Karpas-422 (cell line): Measurements from ENCODE around the gene TYW1. TPM values are rescaled to one million over a fixed set of nuclear protein-coding genes. Genes with fewer than 3 reads are reported as not detected.
"Not testable (repeated sequence)": the region's sequence is repeated elsewhere in the genome, so short reads cannot be mapped to it uniquely, and the experiment has no call there.

Experiments
- DNase-seq: peaks from one replicate; pipeline ENCODE4 v3.0.0-alpha.2; 2015
- H2AFZ ChIP-seq: fragments of 200-600 bp; sonication (generic); 2 replicates; pipeline ENCODE4 v1.6.1; 2014; ENCODE audit warnings: antibody characterized with exemption, low read length, mixed read lengths
- H3K27ac ChIP-seq: fragments of 200-600 bp; sonication (generic); 2 replicates; pipeline ENCODE4 v1.5.1; 2014; ENCODE audit warnings: mild to moderate bottlenecking, low read length, moderate library complexity
- H3K27me3 ChIP-seq: fragments of 200-600 bp; sonication (generic); 2 replicates; pipeline ENCODE4 v1.6.1; 2014; ENCODE audit warnings: low read length, mixed read lengths
- H3K36me3 ChIP-seq: fragments of 200-600 bp; sonication (generic); 2 replicates; pipeline ENCODE4 v1.6.1; 2014; ENCODE audit warnings: low read length, mixed read lengths; ENCODE audit not compliant: insufficient read depth
- H3K4me1 ChIP-seq: fragments of 200-600 bp; sonication (generic); 2 replicates; pipeline ENCODE4 v1.6.1; 2014; ENCODE audit warnings: mild to moderate bottlenecking, low read length, mixed read lengths
- H3K4me2 ChIP-seq: fragments of 200-600 bp; sonication (generic); 2 replicates; pipeline ENCODE4 v1.6.1; 2014; ENCODE audit warnings: low read length, low read depth, mild to moderate bottlenecking; ENCODE audit not compliant: poor library complexity, severe bottlenecking
- H3K4me3 ChIP-seq: fragments of 200-600 bp; sonication (generic); 2 replicates; pipeline ENCODE4 v1.5.1; 2014; ENCODE audit warnings: mild to moderate bottlenecking, antibody characterized with exemption, low read length, mixed read lengths
- H3K79me2 ChIP-seq: fragments of 200-600 bp; sonication (generic); 2 replicates; pipeline ENCODE4 v1.6.1; 2014; ENCODE audit warnings: mild to moderate bottlenecking, low read length, mixed read lengths
- H3K9ac ChIP-seq: fragments of 200-600 bp; sonication (generic); 2 replicates; pipeline ENCODE4 v1.6.0; 2014; ENCODE audit warnings: low read length
- H3K9me2 ChIP-seq: fragments of 200-600 bp; sonication (generic), shearing (Covaris generic); replicated peaks from 2 replicates; pipeline ENCODE4 v1.6.0; 2014; ENCODE audit warnings: mild to moderate bottlenecking, low read length, moderate library complexity; ENCODE audit not compliant: insufficient read depth
- H3K9me3 ChIP-seq: fragments of 300-700, 200-600 bp; sonication (generic); 2 replicates; pipeline ENCODE4 v1.6.1; 2014; ENCODE audit warnings: low read length, mixed read lengths
- H4K20me1 ChIP-seq: fragments of 200-600 bp; sonication (generic); 2 replicates; pipeline ENCODE4 v1.6.1; 2014; ENCODE audit warnings: mild to moderate bottlenecking, antibody characterized with exemption, low read length, low read depth; ENCODE audit not compliant: insufficient read depth
- total RNA-seq: library from RNA; depleted of rRNA; stranded (reverse); fragments of >200 nt; shearing (Covaris generic); gene quantifications from 2 replicates; pipeline ENCODE4 v1.2.3, GENCODE V29; 2014; ENCODE audit warnings: low replicate concordance

Gene TYW1
- total RNA-seq, 1 experiment from 2014 or later = 21.5 TPM

DNA sequence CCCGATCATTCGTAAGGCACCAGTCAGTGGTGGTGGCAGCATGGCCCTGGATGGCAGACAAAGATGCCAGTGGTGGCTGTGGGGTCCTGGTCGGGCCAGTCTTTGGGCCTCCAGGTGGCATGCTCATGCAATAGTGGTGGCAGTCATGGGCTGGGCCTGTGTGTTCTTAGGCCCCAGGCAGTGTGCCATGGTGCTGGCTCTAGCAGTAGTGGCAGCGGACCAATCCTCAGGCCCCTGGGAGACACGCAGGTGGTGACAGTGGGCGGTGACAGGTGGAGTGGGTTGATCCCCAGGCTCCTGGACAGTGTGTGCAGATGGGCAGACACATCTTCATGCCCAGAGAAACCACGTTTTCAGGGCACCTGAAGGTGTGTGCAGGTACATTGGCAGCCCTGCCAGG is 159.4 kb downstream of the TYW1 start:
- not testable (repeated sequence) for H3K4me1 ChIP-seq, H3K79me2 ChIP-seq, H3K9me2 ChIP-seq, H3K9me3 ChIP-seq, H4K20me1 ChIP-seq, H3K36me3 ChIP-seq, H3K4me3 ChIP-seq, H3K9ac ChIP-seq, H2AFZ ChIP-seq, H3K4me2 ChIP-seq, H3K27ac ChIP-seq, H3K27me3 ChIP-seq, DNase-seq

- H3K4me3 ChIP-seq, DNase-seq, H3K4me2 ChIP-seq, H3K4me1 ChIP-seq, H2AFZ ChIP-seq, H3K9me2 ChIP-seq, H3K36me3 ChIP-seq, H4K20me1 ChIP-seq, H3K79me2 ChIP-seq, H3K9me3 ChIP-seq, H3K27ac ChIP-seq, H3K27me3 ChIP-seq, H3K9ac ChIP-seq: not testable (repeated sequence)
Observed at GRCh38 chr7:67163285-67163684, 166.7 kb downstream of the TYW1 start.

DNA sequence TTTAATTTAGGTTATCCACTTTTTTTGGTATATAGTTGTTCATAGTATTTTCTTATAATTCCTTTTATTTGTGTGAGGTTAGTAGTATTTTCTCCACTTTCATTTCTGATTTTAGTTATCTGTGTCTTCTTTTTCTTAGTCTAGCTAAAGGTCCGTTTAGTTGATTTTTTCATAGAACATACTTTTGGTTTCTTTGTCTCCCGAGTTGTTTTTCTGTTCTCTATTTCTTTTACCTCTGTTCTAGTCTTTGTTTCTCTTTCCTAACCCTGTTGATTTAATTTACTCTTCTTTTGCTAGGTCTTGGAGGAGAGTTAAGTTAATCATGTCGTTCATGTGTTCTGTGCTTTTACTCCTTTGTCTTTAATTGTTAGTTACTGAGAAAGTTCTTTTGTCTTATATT is 174.5 kb downstream of the TYW1 start:
- not testable (repeated sequence) for H3K36me3 ChIP-seq, H3K4me1 ChIP-seq, H3K79me2 ChIP-seq, H3K9me2 ChIP-seq, H3K4me2 ChIP-seq, H3K4me3 ChIP-seq, H3K27ac ChIP-seq, H3K27me3 ChIP-seq, H2AFZ ChIP-seq, H4K20me1 ChIP-seq, DNase-seq, H3K9ac ChIP-seq, H3K9me3 ChIP-seq

GRCh38 chr7:67176730-67177129 is 180.1 kb downstream of the TYW1 start:
- not testable (repeated sequence) for H3K9me2 ChIP-seq, H2AFZ ChIP-seq, H3K36me3 ChIP-seq, H3K9me3 ChIP-seq, H4K20me1 ChIP-seq, H3K9ac ChIP-seq, H3K79me2 ChIP-seq, DNase-seq, H3K4me2 ChIP-seq, H3K27ac ChIP-seq, H3K27me3 ChIP-seq, H3K4me1 ChIP-seq, H3K4me3 ChIP-seq

- H3K79me2 ChIP-seq, H3K36me3 ChIP-seq, H3K27me3 ChIP-seq, DNase-seq, H3K9ac ChIP-seq, H2AFZ ChIP-seq, H3K4me3 ChIP-seq, H3K9me3 ChIP-seq, H3K4me1 ChIP-seq, H4K20me1 ChIP-seq, H3K27ac ChIP-seq, H3K4me2 ChIP-seq, H3K9me2 ChIP-seq: not testable (repeated sequence)
Observed at GRCh38 chr7:67178915-67179688, 182.5 kb downstream of the TYW1 start.

GRCh38 chr7:67182956-67183750 is 186.5 kb downstream of the TYW1 start:
- H3K9me2 ChIP-seq, H4K20me1 ChIP-seq, DNase-seq, H3K9me3 ChIP-seq, H3K9ac ChIP-seq, H3K4me1 ChIP-seq, H2AFZ ChIP-seq, H3K4me3 ChIP-seq, H3K4me2 ChIP-seq, H3K27ac ChIP-seq, H3K79me2 ChIP-seq, H3K36me3 ChIP-seq, H3K27me3 ChIP-seq: not testable (repeated sequence)

DNA sequence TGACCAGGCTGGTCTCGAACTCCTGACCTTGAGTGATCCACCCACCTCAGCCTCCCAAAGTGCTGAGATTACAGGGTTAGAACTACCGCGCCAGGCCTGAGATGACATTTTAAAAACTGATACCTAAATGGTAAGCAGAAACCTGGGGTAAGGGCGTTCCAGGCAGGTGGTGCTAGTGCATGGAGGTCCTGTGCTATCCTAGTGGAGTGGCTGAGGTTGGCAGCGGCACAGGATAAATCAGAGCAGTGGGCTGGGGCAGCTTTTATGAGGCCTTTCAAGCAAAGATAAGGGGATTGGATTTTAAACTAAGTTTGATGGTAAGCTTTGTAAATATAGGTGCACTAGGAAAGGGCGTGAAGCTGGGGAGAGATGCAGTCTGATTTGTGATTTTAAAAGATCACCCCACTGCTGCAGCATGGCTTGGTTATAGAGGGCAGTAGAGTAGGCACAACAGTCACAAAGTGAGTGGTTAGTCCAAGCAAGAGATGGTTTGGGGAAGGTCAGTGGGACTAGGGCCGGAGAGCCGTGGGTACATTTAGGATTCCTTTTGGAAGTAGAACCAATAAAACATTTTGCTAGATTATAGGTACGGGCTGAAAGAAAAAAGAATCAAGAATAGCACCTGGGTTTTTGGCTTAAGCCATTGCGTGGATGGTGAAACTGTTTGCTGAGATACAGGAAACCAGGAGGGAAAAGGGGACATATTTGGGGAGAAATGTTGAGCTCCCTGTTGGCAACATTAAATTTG is 188.5 kb downstream of the TYW1 start:
- H3K9me3 ChIP-seq, H3K9me2 ChIP-seq, H3K9ac ChIP-seq, DNase-seq, H3K36me3 ChIP-seq, H3K4me3 ChIP-seq, H4K20me1 ChIP-seq, H3K27ac ChIP-seq, H3K4me1 ChIP-seq, H3K79me2 ChIP-seq, H3K27me3 ChIP-seq, H3K4me2 ChIP-seq, H2AFZ ChIP-seq: not testable (repeated sequence)

DNA sequence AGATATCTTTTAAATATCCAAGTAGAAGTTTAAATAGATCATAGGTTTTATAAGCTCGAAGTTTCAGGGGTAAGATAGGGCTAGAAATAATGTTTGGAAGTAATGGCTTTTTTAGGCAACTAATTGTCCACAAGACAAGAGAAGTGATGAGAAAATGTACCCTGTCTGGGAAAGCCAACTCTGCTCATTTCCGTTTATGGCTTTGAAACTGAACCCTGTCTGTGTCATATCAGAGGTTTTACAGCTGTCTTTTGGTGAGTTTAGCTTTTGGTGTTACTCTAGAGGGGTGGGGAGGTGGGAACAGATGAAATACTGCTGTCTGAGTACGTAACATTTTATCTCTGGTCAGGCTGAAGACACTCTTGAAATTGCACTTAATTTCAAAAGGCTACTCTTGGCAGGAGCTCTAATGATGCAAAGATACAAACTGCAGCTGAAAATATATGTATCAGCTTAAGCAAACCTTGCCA is 189.1 kb downstream of the TYW1 start:
- H3K9me2 ChIP-seq, H3K4me3 ChIP-seq, H3K36me3 ChIP-seq, H3K27ac ChIP-seq, H3K9ac ChIP-seq, H2AFZ ChIP-seq, H3K27me3 ChIP-seq, H3K4me2 ChIP-seq, H3K4me1 ChIP-seq, H3K9me3 ChIP-seq, H4K20me1 ChIP-seq, DNase-seq, H3K79me2 ChIP-seq: not testable (repeated sequence)
